Measurements from ENCODE around the gene IFNGR2. TPM values are rescaled to one million over a fixed set of nuclear protein-coding genes. Genes with fewer than 3 reads are reported as not detected.
A peak's percentile ranks its signal among the peaks of the same experiment; 100 is the strongest.

Gene IFNGR2
- total RNA-seq, 1 experiment from 2014 or later = 44.1 TPM

DNA sequence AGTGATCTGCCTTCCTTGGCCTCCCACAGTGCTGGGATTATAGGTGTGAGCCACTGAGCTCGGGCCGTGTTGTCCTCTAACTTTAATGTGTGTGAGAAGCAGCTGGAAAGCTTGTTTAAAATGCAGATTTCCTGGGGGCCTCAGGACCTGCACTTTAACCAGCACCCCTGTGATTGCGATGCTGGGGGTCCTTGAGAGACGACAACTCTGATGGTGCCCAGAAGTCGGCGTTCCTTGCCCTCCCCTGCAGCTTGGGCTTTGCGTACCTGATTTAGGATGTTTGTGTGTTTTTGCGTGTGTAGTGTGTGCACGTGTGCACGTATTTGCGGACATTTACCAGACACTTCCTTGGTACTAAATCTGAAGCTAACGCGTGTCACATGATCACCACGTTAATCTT lies 10.9 kb downstream of the IFNGR2 start:
- Histone ChIP-seq H4K8ac (replicated peaks; ENCODE audit: insufficient read length, low read depth, low read length) (no peak overlapping the region), H3K9ac (ENCODE audit: extremely low read depth, insufficient read length, low read length) (no peak overlapping the region), H3K79me2 (ENCODE audit: insufficient read depth, low read length) (peaks cover 5% of the 10 kb centered on the region; the same call in 1 of the 2 replicates), H2BK20ac (ENCODE audit: low read depth, low read length, poor library complexity, severe bottlenecking) (no peak overlapping the region), H3K9me3 (ENCODE audit: control insufficient read depth, low read depth, low read length) (no peaks in the 10 kb centered on the region), H2AK5ac (ENCODE audit: insufficient read length, low read length) (no peak overlapping the region), H4K5ac (ENCODE audit: insufficient read length, low read depth, low read length) (no peak overlapping the region), H2BK15ac (ENCODE audit: low read depth, low read length) (no peak overlapping the region), H3K23ac (ENCODE audit: insufficient read length, low read depth, low read length) (no peak overlapping the region), H2BK5ac (ENCODE audit: insufficient read length, low read length) (no peak overlapping the region), H2AFZ (ENCODE audit: low read length) (no peak overlapping the region), H3K27ac (ENCODE audit: insufficient read length, low read depth, low read length) (no peak overlapping the region), H3K4ac (ENCODE audit: low read depth, low read length) (no peak overlapping the region), H4K91ac (ENCODE audit: insufficient read length, low read depth, low read length) (no peak overlapping the region), H3K23me2 (ENCODE audit: insufficient read length, low read depth, low read length, poor library complexity, severe bottlenecking) (no peaks in the 10 kb centered on the region), H3K14ac (ENCODE audit: insufficient read depth, low read length) (no peak overlapping the region), H3K18ac (ENCODE audit: insufficient read length, low read depth, low read length) (no peak overlapping the region), H2BK120ac (ENCODE audit: low read depth, low read length, poor library complexity, severe bottlenecking) (no peak overlapping the region), H3K4me1 (ENCODE audit: insufficient read depth, low read length) (peaks cover 8% of the 10 kb centered on the region; the same call in 1 of the 2 replicates), H2BK12ac (ENCODE audit: insufficient read length, low read depth, low read length) (no peak overlapping the region), H3K79me1 (ENCODE audit: insufficient read depth, low read depth, low read length, poor library complexity, severe bottlenecking) (peaks cover 5% of the 10 kb centered on the region), H3K4me2 (ENCODE audit: insufficient read depth, insufficient read length, low read length) (no peak overlapping the region), H4K20me1 (ENCODE audit: control insufficient read depth, insufficient read depth, insufficient read length) (no peaks in the 10 kb centered on the region), H3T11ph (ENCODE audit: low read length) (no peak overlapping the region), H3K56ac (ENCODE audit: insufficient read length, low read depth, low read length) (no peak overlapping the region), H3K27me3 (ENCODE audit: insufficient read depth, low read length) (no peaks in the 10 kb centered on the region)
- H3K27me3 Mint-ChIP-seq (ENCODE audit: low read depth) = no peaks in the 10 kb centered on the region
- no peak for DNase-seq
- no peaks in the 10 kb centered on the region for H3K9me3 Mint-ChIP-seq
- no peak for TF ChIP-seq CTCF (conservative IDR thresholded peaks at IDR 0.05)
- H3K27ac Mint-ChIP-seq = peak overlapping the region in 2 of 3 experiments; percentile 10 to 92; a peak in 4 of 7 replicates
- H3K4me1 Mint-ChIP-seq = peaks cover 20 to 25% of the 10 kb centered on the region in 2 experiments
- no peak overlapping the region for H3K4me3 Mint-ChIP-seq
- no CpG with 5 or more reads among the region's 14 CpGs for WGBS (ENCODE audit: extremely low coverage, insufficient read length, low lambda C conversion rate)
- peaks cover 7 to 46% (median 36%) of the 10 kb centered on the region in 3 experiments; a peak in 6 of 7 replicates for H3K36me3 Mint-ChIP-seq (ENCODE audit: insufficient read depth in 1 of 3, low read depth in 3 of 3)
